Neural cell (in vitro differentiated cells): Measurements from ENCODE around the gene XBP1. TPM values are rescaled to one million over a fixed set of nuclear protein-coding genes. Genes with fewer than 3 reads are reported as not detected.

ENCODE experiments used
- H2AFZ ChIP-seq: fragments of 200-600, 300-800 bp; sonication (generic), shearing (Covaris generic); 2 replicates; pipeline ENCODE4 v1.6.0; 2014; ENCODE audit warnings: low read depth, mild to moderate bottlenecking, antibody characterized with exemption, low read length, moderate library complexity
- H3F3A ChIP-seq: fragments of 200-600 bp; shearing (Covaris generic); 2 replicates; pipeline ENCODE4 v1.6.1; 2016; ENCODE audit warnings: mild to moderate bottlenecking, moderate library complexity, mixed read lengths, antibody characterized with exemption, low read length; ENCODE audit not compliant: insufficient read depth, poor library complexity, severe bottlenecking
- H3K27ac ChIP-seq: fragments of 200-600, 300-800 bp; sonication (generic), shearing (Covaris generic); 2 replicates; pipeline ENCODE4 v1.5.1; 2014; ENCODE audit warnings: mild to moderate bottlenecking, low read length, moderate library complexity
- H3K27me3 ChIP-seq: fragments of 300-800, 200-600 bp; sonication (generic), shearing (Covaris generic); 2 replicates; pipeline ENCODE4 v1.6.0; 2014; ENCODE audit warnings: mild to moderate bottlenecking, low read depth, low read length, moderate library complexity; ENCODE audit not compliant: insufficient read depth
- H3K36me3 ChIP-seq: fragments of 300-800, 200-600 bp; sonication (generic), shearing (Covaris generic); 2 replicates; pipeline ENCODE4 v1.5.1; 2014; ENCODE audit warnings: mild to moderate bottlenecking, antibody characterized with exemption, low read length, moderate library complexity; ENCODE audit not compliant: insufficient read depth
- H3K4me2 ChIP-seq: fragments of 300-800, 200-600 bp; sonication (generic), shearing (Covaris generic); 2 replicates; pipeline ENCODE4 v1.6.0; 2014; ENCODE audit warnings: mild to moderate bottlenecking, low read length
- H3K4me3 ChIP-seq: fragments of 300-800, 200-600 bp; sonication (generic), shearing (Covaris generic); 2 replicates; pipeline ENCODE4 v1.5.1; 2014; ENCODE audit warnings: mild to moderate bottlenecking, low read length, moderate library complexity
- H3K79me2 ChIP-seq: fragments of 200-600 bp; shearing (Covaris generic); replicated peaks from 2 replicates; pipeline ENCODE4 v1.6.0; 2014; ENCODE audit warnings: mild to moderate bottlenecking, low read length, moderate library complexity; ENCODE audit not compliant: insufficient read depth
- H3K9ac ChIP-seq: fragments of 300-800, 200-600 bp; sonication (generic), shearing (Covaris generic); 2 replicates; pipeline ENCODE4 v1.6.1; 2016; ENCODE audit warnings: mild to moderate bottlenecking, low read length, mixed read lengths
- H3K9me2 ChIP-seq: fragments of 200-600 bp; shearing (Covaris generic); 2 replicates; pipeline ENCODE4 v1.6.1; 2016; ENCODE audit warnings: mild to moderate bottlenecking, low read length, mixed read lengths; ENCODE audit not compliant: insufficient read depth
- H3K9me3 ChIP-seq: fragments of 200-600, 300-800 bp; sonication (generic), shearing (Covaris generic); 2 replicates; pipeline ENCODE4 v1.6.1; 2016; ENCODE audit warnings: mild to moderate bottlenecking, mixed run types, low read length, moderate library complexity, mixed read lengths
- H4K20me1 ChIP-seq: fragments of 200-600 bp; shearing (Covaris generic); 2 replicates; pipeline ENCODE4 v1.6.1; 2016; ENCODE audit warnings: mild to moderate bottlenecking, mixed run types; ENCODE audit not compliant: insufficient read depth
- EP300 ChIP-seq: fragments of 450-650 bp; conservative IDR thresholded peaks from 2 replicates; pipeline ENCODE4 v1.6.1; 2014; ENCODE audit warnings: antibody characterized with exemption, mild to moderate bottlenecking, moderate library complexity; ENCODE audit not compliant: poor library complexity, severe bottlenecking
- EZH2 ChIP-seq: fragments of 200-600, 300-800 bp; shearing (Covaris generic), sonication (generic); IDR thresholded peaks from 2 replicates; pipeline ENCODE4 v1.6.1; 2014; ENCODE audit warnings: antibody characterized with exemption, low read length, borderline replicate concordance, mild to moderate bottlenecking; ENCODE audit not compliant: insufficient read depth, poor library complexity, severe bottlenecking
- MXI1 ChIP-seq: fragments of 450-650 bp; conservative IDR thresholded peaks from 2 replicates; pipeline ENCODE4 v1.6.1; 2014; ENCODE audit warnings: antibody characterized with exemption, mild to moderate bottlenecking; ENCODE audit not compliant: poor library complexity, severe bottlenecking
- POLR2AphosphoS5 ChIP-seq: IDR thresholded peaks from 2 replicates; pipeline ENCODE4 v1.6.1; 2012
- RAD21 ChIP-seq: fragments of 450-650 bp; conservative IDR thresholded peaks from 2 replicates; pipeline ENCODE4 v1.6.1; 2014; ENCODE audit warnings: antibody characterized with exemption, mild to moderate bottlenecking, moderate library complexity
- REST ChIP-seq: IDR thresholded peaks from 2 replicates; pipeline ENCODE4 v1.6.1; 2012; ENCODE audit warnings: borderline replicate concordance
- SMC3 ChIP-seq: fragments of 450-650 bp; conservative IDR thresholded peaks from 2 replicates; pipeline ENCODE4 v1.6.1; 2014; ENCODE audit warnings: antibody characterized with exemption, mild to moderate bottlenecking, moderate library complexity; ENCODE audit not compliant: poor library complexity
- TAF1 ChIP-seq: IDR thresholded peaks from 2 replicates; pipeline ENCODE4 v1.6.1; 2012; ENCODE audit warnings: low read depth
- polyA plus RNA-seq: library from polyadenylated mRNA; depleted of rRNA; stranded (reverse); fragments of >200 nt; gene quantifications from 2 replicates; pipeline ENCODE4 v1.2.3, GENCODE V29; 2014
- TF ChIP-seq, protein P1 (sequence below): fragments of 450-650 bp; IDR thresholded peaks from 2 replicates; pipeline ENCODE4 v1.5.1; 2014; ENCODE audit warnings: antibody characterized with exemption, mild to moderate bottlenecking, moderate library complexity; ENCODE audit not compliant: poor library complexity, severe bottlenecking

XBP1 gene
- polyA plus RNA-seq, 1 donor from 2014 or later = 19.0 TPM

DNA sequence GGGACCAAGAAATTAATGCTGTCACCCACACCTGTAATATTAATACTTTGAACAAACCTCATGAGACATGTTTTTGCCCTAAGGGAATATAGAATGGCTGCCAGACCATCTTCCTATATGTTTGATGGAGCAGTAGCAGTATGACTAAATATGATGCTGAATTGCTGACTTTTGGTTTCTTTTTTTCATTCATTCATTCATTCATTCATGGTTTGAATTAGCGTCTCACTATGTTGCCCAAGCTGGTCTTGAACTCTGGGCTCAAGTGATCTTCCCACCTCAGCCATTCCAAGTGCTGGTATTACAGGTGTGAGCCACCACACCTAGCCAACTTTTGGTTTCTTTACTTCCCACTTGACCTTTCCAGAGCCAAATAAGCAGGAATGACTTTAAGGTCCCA lies 20.1 kb downstream of the XBP1 start:
- H3K9me2 ChIP-seq = no peaks in the 10 kb centered on the region
- no peak overlapping the region for H3K27ac ChIP-seq
- H4K20me1 ChIP-seq = no peaks in the 10 kb centered on the region
- TF ChIP-seq, protein P1, sequence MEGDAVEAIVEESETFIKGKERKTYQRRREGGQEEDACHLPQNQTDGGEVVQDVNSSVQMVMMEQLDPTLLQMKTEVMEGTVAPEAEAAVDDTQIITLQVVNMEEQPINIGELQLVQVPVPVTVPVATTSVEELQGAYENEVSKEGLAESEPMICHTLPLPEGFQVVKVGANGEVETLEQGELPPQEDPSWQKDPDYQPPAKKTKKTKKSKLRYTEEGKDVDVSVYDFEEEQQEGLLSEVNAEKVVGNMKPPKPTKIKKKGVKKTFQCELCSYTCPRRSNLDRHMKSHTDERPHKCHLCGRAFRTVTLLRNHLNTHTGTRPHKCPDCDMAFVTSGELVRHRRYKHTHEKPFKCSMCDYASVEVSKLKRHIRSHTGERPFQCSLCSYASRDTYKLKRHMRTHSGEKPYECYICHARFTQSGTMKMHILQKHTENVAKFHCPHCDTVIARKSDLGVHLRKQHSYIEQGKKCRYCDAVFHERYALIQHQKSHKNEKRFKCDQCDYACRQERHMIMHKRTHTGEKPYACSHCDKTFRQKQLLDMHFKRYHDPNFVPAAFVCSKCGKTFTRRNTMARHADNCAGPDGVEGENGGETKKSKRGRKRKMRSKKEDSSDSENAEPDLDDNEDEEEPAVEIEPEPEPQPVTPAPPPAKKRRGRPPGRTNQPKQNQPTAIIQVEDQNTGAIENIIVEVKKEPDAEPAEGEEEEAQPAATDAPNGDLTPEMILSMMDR = no peak
- TF ChIP-seq SMC3 = no peak
- no peak for TF ChIP-seq EP300
- TF ChIP-seq RAD21 = no peak
- TF ChIP-seq MXI1 = no peak
- TF ChIP-seq REST = no peak
- TF ChIP-seq TAF1 = no peak
- TF ChIP-seq POLR2AphosphoS5 = no peak
- TF ChIP-seq EZH2 = no peak
- no peak overlapping the region for H3K4me2 ChIP-seq
- H3K79me2 ChIP-seq = peaks cover under 1% of the 10 kb centered on the region
- H3K9me3 ChIP-seq = no peaks in the 10 kb centered on the region
- H3F3A ChIP-seq = no peaks in the 10 kb centered on the region
- no peak overlapping the region for H2AFZ ChIP-seq
- H3K27me3 ChIP-seq = no peaks in the 10 kb centered on the region
- H3K36me3 ChIP-seq = no peaks in the 10 kb centered on the region
- no peak overlapping the region for H3K4me3 ChIP-seq
- H3K9ac ChIP-seq = no peak overlapping the region

GRCh38 chr22:28779833-28780232 lies 20.5 kb downstream of the XBP1 start:
- H3K9ac ChIP-seq = no peak overlapping the region
- no peak overlapping the region for H3K4me2 ChIP-seq
- no peaks in the 10 kb centered on the region for H3K9me3 ChIP-seq
- no peak for TF ChIP-seq REST
- TF ChIP-seq EP300 = no peak
- TF ChIP-seq SMC3 = no peak
- TF ChIP-seq MXI1 = no peak
- no peak for TF ChIP-seq POLR2AphosphoS5
- TF ChIP-seq EZH2 = no peak
- TF ChIP-seq, protein P1 = no peak
- no peak for TF ChIP-seq TAF1
- TF ChIP-seq RAD21 = no peak
- no peaks in the 10 kb centered on the region for H3F3A ChIP-seq
- peaks cover 2% of the 10 kb centered on the region for H3K79me2 ChIP-seq
- no peak overlapping the region for H3K4me3 ChIP-seq
- H3K36me3 ChIP-seq = no peaks in the 10 kb centered on the region
- H3K27ac ChIP-seq = no peak overlapping the region
- no peaks in the 10 kb centered on the region for H3K9me2 ChIP-seq
- H3K27me3 ChIP-seq = no peaks in the 10 kb centered on the region
- no peak overlapping the region for H2AFZ ChIP-seq
- no peaks in the 10 kb centered on the region for H4K20me1 ChIP-seq
